CD4-positive, alpha-beta memory T cell (primary cell): ENCODE measurements around the gene CAP1. TPM values are rescaled to one million over a fixed set of nuclear protein-coding genes. Genes with fewer than 3 reads are reported as not detected.

Experiments
- CTCF ChIA-PET: fragments of 350-600 bp; sonication (Branson Sonifier 250); formaldehyde crosslinking; loops from one replicate; lab custom pipeline; 2021; ENCODE audit warnings: inconsistent platforms; ENCODE audit not compliant: partially characterized antibody; lab: Charles Lee
- POLR2A ChIA-PET: fragments of 350-600 bp; sonication (Branson Sonifier 250); formaldehyde crosslinking; loops from one replicate; lab custom pipeline; 2021; ENCODE audit not compliant: partially characterized antibody; lab: Charles Lee
- DNase-seq, 5 donors: peaks; one replicate each; pipeline versions ENCODE4 v3.0.0 to v3.0.0-alpha.2; 2020 to 2022; ENCODE audit warnings: mixed read lengths in 1 of 5
- H3K27ac ChIP-seq: one replicate; pipeline ENCODE4 v1.7.0; 2013; ENCODE audit warnings: low read depth, low read length
- H3K27me3 ChIP-seq: 2 replicates; pipeline ENCODE4 v1.7.0; 2013; ENCODE audit warnings: mild to moderate bottlenecking, low read length, moderate library complexity; ENCODE audit not compliant: insufficient read depth
- H3K36me3 ChIP-seq: 2 replicates; pipeline ENCODE4 v1.7.0; 2013; ENCODE audit warnings: mild to moderate bottlenecking, low read length, moderate library complexity; ENCODE audit not compliant: insufficient read depth
- H3K4me1 ChIP-seq: 2 replicates; pipeline ENCODE4 v1.7.0; 2013; ENCODE audit warnings: mild to moderate bottlenecking, low read length, moderate library complexity; ENCODE audit not compliant: insufficient read depth
- H3K4me3 ChIP-seq, 2 donors: one replicate each; pipeline ENCODE4 v1.7.0; 2013; ENCODE audit warnings: low read length in 2 of 2, mild to moderate bottlenecking in 1 of 2
- H3K9me3 ChIP-seq, 2 donors: one replicate each; pipeline ENCODE4 v1.7.0; 2013; ENCODE audit warnings: low read length in 2 of 2, control low read depth in 1 of 2; ENCODE audit not compliant: control insufficient read depth in 1 of 2
- H3K27ac Mint-ChIP-seq, 7 donors: one replicate each; pipeline ENCODE4 v1.8.0; 2020 to 2021; ENCODE audit warnings: mixed read lengths in 7 of 7, mild to moderate bottlenecking in 6 of 7, inconsistent platforms in 3 of 7, moderate library complexity in 3 of 7
- H3K27me3 Mint-ChIP-seq, 2 donors: one replicate each; pipeline ENCODE4 v1.8.0; 2020 to 2021; ENCODE audit warnings: mixed read lengths in 2 of 2
- H3K36me3 Mint-ChIP-seq, 2 donors: one replicate each; pipeline ENCODE4 v1.8.0; 2020 to 2021; ENCODE audit warnings: mixed read lengths in 2 of 2, inconsistent platforms in 1 of 2, mild to moderate bottlenecking in 1 of 2
- H3K4me1 Mint-ChIP-seq, 4 donors: one replicate each; pipeline ENCODE4 v1.8.0; 2020 to 2021; ENCODE audit warnings: mixed read lengths in 4 of 4, mild to moderate bottlenecking in 1 of 4
- H3K4me3 Mint-ChIP-seq, 8 donors: one replicate each; pipeline ENCODE4 v1.8.0; 2020 to 2021; ENCODE audit warnings: mixed read lengths in 8 of 8, mild to moderate bottlenecking in 7 of 8, moderate library complexity in 6 of 8, inconsistent platforms in 3 of 8
- H3K9me3 Mint-ChIP-seq, 8 donors: one replicate each; pipeline ENCODE4 v1.8.0; 2020 to 2021; ENCODE audit warnings: mixed read lengths in 8 of 8, mild to moderate bottlenecking in 5 of 8, inconsistent platforms in 3 of 8, moderate library complexity in 1 of 8
- intact Hi-C: fragments of 100-400 bp; cut with micrococcal nuclease; formaldehyde crosslinking; loops from one replicate; pipeline ENCODE4 v1.15.1; 2023
- polyA plus RNA-seq, 2 donors: library from polyadenylated mRNA; unstranded; fragments of 300-500 nt; fragmentation: Illumina TruSeq; gene quantifications; one replicate each; pipeline ENCODE4 v1.2.3, GENCODE V29; 2021
- total RNA-seq, 2 experiments: library from RNA; stranded (reverse); gene quantifications; one replicate each; pipeline ENCODE4 v1.2.3, GENCODE V29; 2021

Gene CAP1
- total and polyA plus RNA-seq, 4 experiments from 2014 or later = 285 to 725 (median 467) TPM

DNA sequence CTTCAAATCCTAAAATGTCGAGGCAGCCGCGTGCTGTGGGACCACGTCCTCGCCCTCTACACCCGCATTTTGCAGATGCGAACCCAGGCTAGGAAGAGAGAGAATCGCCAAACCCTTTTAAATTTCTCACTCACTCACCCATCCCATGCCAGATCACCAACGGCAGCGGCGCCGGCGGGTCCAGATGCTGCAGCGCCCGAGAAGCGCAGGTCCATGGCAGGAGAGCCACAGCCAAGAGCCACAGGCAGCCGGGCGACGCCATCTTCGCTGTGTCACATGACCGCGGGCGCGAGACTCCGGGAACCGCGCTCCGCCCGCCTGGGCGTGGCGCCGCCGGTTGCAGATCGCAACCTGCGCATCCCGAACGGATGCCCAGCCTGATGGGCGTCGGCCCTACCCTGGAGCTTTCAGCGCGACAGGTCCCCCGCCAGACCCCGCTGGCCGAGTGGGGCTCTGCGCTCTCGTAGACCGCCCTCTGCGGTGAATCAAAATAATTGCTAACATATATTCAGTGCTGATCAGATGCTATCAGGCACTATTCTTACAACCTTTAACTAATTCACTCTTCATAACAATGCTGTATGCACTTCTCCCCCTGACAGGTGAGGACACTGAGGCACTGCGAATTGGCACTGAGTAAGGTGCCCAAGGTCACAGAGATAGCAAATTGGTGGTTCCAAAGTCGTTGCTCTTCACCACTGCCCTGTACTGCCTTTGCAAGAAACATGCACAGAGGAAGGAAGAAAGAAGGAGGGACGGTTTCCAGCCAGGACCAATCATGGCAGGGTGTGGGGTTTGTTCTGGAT, 56.7 kb downstream of the CAP1 start, which contains the start of gene PPT1:
TSS of gene PPT1 (minus strand) at position 276 of the 806 bp plus-strand sequence. CDS start at position 262, 14 bp downstream.
- peaks cover 33 to 40% (median 35%) of the 10 kb centered on the region in 4 donors for H3K4me1 Mint-ChIP-seq
- peaks cover 0 to 7% of the 10 kb centered on the region in 2 donors for H3K27me3 Mint-ChIP-seq
- Histone ChIP-seq H3K27me3 (no peaks in the 10 kb centered on the region), H3K9me3 (no peaks in the 10 kb centered on the region), H3K4me1 (peaks cover 19% of the 10 kb centered on the region), H3K27ac (peak within 1 kb of the TSS; percentile 47), H3K4me3 (peak within 1 kb of the TSS; percentile 81 to 91), H3K36me3 (no peaks in the 10 kb centered on the region)
- H3K4me3 Mint-ChIP-seq = peak within 1 kb of the TSS; percentile 90 to 99 (median 96)
- peaks cover 0 to 7% (median under 1%) of the 10 kb centered on the region in 8 donors for H3K9me3 Mint-ChIP-seq
- DNase-seq = peak; percentile 73 to 82 (median 79)
- ChIA-PET POLR2A (interaction anchor here (1.0 to 2.3 kb wide), 3 partner anchors 37 to 160 kb away, joined by 3 to 16 read pairs (median 3); partner anchors contain the start of gene CAP1), CTCF (interaction anchor here (1.0 to 2.1 kb wide), 2 partner anchors 18 kb away, joined by 3 to 9 read pairs; no protein-coding TSS in a partner anchor)
- H3K36me3 Mint-ChIP-seq = peaks cover 8 to 18% of the 10 kb centered on the region in 2 donors
- peak within 1 kb of the TSS; percentile 83 to 98 (median 97) for H3K27ac Mint-ChIP-seq
- intact Hi-C loops = loop anchor here (10.0 kb wide), 1 partner anchor 48 kb away; no protein-coding TSS in a partner anchor

DNA sequence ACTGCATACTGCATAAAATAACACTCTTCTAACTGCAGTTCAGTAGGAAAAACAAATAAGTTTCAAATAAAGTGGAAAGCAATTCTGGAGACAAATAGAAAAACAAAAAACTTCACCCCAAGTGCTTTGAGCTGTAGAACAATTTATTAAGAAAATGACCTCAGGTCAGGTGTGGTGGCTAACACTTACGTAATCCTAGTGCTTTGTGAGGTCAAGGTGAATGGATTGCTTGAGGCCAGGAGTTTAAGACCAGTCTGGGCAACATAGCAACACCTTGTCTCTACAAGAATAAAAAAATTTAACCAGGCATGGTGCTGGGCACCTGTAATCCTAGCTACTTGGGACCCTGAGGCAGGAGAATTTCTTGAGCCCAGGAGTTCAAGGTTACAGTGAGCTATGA, 61.5 kb downstream of the CAP1 start:
- no peak overlapping the region for H3K27ac Mint-ChIP-seq
- peaks cover 0 to 7% of the 10 kb centered on the region in 2 donors for H3K27me3 Mint-ChIP-seq
- intact Hi-C loops = no loop called here
- ChIA-PET CTCF (interaction anchor here (1.4 kb wide), 1 partner anchor 42 kb away, joined by 3 read pairs; no protein-coding TSS in a partner anchor), POLR2A (interaction anchor here (0.6 to 0.7 kb wide), 2 partner anchors 141 to 214 kb away, joined by 3 read pairs; no protein-coding TSS in a partner anchor)
- no peak for DNase-seq
- H3K9me3 Mint-ChIP-seq = peaks cover 0 to 17% (median 11%) of the 10 kb centered on the region in 8 donors
- H3K4me3 Mint-ChIP-seq = no peak overlapping the region
- Histone ChIP-seq H3K27ac (no peak overlapping the region), H3K9me3 (peaks cover 0 to 6% of the 10 kb centered on the region in 2 donors), H3K4me1 (peaks cover 6% of the 10 kb centered on the region), H3K4me3 (no peak overlapping the region), H3K36me3 (no peaks in the 10 kb centered on the region), H3K27me3 (no peaks in the 10 kb centered on the region)
- H3K4me1 Mint-ChIP-seq = peaks cover 4 to 8% (median 6%) of the 10 kb centered on the region in 4 donors
- H3K36me3 Mint-ChIP-seq = peaks cover under 1 to 3% of the 10 kb centered on the region in 2 donors

DNA sequence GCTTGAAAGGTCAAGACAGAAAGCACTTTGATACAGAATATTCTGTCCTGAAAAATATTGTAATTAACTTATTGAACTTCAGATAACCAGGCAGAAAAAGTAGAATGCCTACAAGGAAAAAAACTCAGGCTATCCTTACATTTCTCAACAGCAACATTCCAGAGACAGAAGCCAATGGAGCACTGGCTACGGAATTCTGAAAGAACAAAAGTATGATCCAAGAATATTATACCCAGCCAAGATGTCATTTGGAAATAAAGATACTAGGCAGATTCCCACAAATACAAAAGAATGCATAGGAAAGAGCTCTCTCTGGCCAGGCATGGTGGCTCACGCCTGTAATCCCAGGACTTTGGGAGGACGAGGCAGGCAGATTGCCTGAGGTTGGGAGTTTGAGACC, 62.4 kb downstream of the CAP1 start:
- H3K27me3 ChIP-seq = no peaks in the 10 kb centered on the region
- H3K27ac Mint-ChIP-seq = no peak overlapping the region
- intact Hi-C loops = no loop called here
- H3K4me1 Mint-ChIP-seq = no peaks in the 10 kb centered on the region
- ChIA-PET CTCF (interaction anchor here (1.4 kb wide), 1 partner anchor 41 kb away, joined by 3 read pairs; no protein-coding TSS in a partner anchor), POLR2A (interaction anchor here (1.0 kb wide), 1 partner anchor 43 kb away, joined by 3 read pairs; no protein-coding TSS in a partner anchor)
- peaks cover 0 to 17% (median 10%) of the 10 kb centered on the region in 8 donors for H3K9me3 Mint-ChIP-seq
- H3K4me3 Mint-ChIP-seq = no peak overlapping the region
- no peaks in the 10 kb centered on the region for H3K36me3 ChIP-seq
- DNase-seq = no peak
- no peak overlapping the region for H3K4me3 ChIP-seq
- peaks cover 0 to 3% of the 10 kb centered on the region in 2 donors for H3K36me3 Mint-ChIP-seq
- peaks cover 4% of the 10 kb centered on the region in 2 donors for H3K27me3 Mint-ChIP-seq
- peaks cover 0 to 6% of the 10 kb centered on the region in 2 donors for H3K9me3 ChIP-seq
- H3K4me1 ChIP-seq = no peaks in the 10 kb centered on the region
- H3K27ac ChIP-seq = no peak overlapping the region

DNA sequence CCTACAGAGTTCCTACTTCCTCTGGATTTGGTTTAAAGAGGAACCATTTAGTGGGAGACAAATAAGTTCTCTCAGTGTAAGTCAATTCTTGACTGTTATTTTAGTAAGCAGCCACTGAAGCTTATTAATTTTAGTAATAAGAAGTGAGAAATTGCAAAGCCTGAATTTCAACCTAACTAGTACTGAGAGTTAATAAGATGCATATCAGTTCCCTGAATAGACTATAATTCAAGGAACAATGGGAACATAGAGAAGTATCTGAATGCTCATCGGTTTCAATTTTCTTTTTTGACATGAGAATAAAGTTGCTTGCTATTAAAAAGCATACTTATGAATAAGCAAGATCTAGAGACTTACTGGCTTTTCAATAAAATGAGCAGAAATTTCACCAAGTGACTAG, 64.5 kb downstream of the CAP1 start:
- CTCF ChIA-PET = no interaction called here
- Mint-ChIP-seq H3K9me3 (peaks cover 2 to 32% (median 23%) of the 10 kb centered on the region in 8 donors), H3K27ac (peak overlapping the region in 1 of 7 donors; percentile 6), H3K36me3 (peaks cover 5 to 14% of the 10 kb centered on the region in 2 donors), H3K27me3 (peaks cover 12 to 14% of the 10 kb centered on the region in 2 donors), H3K4me3 (no peak overlapping the region), H3K4me1 (no peaks in the 10 kb centered on the region)
- Histone ChIP-seq H3K4me1 (no peaks in the 10 kb centered on the region), H3K36me3 (no peaks in the 10 kb centered on the region), H3K4me3 (no peak overlapping the region), H3K27me3 (no peaks in the 10 kb centered on the region), H3K27ac (no peak overlapping the region), H3K9me3 (peaks cover 0 to 6% of the 10 kb centered on the region in 2 donors)
- POLR2A ChIA-PET = no interaction called here
- intact Hi-C loops = no loop called here
- DNase-seq = no peak

DNA sequence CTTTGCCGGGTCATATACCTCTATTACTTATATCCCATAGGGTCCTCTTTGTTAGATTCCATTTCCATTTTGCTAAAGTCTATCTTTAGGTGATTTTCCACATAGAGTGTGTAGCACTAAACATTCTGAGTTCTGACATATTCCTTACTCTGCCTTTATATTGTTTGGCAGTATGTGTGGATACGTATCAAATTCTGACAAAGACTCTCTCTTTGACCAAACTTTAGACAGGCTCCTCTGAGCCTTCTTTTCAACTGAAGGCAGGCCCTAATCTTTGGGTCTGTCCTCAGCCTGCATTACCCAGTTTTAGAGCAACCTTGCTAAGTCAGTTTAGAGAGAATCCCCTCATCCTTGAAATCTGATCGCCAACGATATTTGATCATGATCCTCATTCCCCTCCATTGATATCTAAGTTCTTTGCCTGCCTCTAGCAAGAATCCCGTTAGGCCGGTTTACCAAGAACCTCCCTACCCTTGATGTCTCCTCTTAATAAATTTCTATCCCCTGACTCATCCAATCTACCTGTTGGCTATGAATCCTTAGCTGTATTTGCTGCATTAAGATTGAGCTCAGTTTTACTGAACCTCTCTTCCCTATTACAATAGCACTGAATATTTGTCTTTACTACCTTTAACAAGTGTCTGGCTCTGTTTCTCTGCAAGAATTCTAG, 66.9 kb downstream of the CAP1 start:
- intact Hi-C loops = no loop called here
- peaks cover 16 to 20% of the 10 kb centered on the region in 2 donors for H3K36me3 Mint-ChIP-seq
- DNase-seq = no peak
- H3K9me3 ChIP-seq = peaks cover 0 to 10% of the 10 kb centered on the region in 2 donors
- no peaks in the 10 kb centered on the region for H3K36me3 ChIP-seq
- ChIA-PET CTCF (interaction anchor here (1.3 kb wide), 1 partner anchor 45 kb away, joined by 3 read pairs; no protein-coding TSS in a partner anchor), POLR2A (no interaction called here)
- no peak overlapping the region for H3K4me3 Mint-ChIP-seq
- no peaks in the 10 kb centered on the region for H3K4me1 Mint-ChIP-seq
- no peak overlapping the region for H3K27ac Mint-ChIP-seq
- no peak overlapping the region for H3K4me3 ChIP-seq
- H3K27me3 Mint-ChIP-seq = peaks cover 26 to 31% of the 10 kb centered on the region in 2 donors
- H3K27me3 ChIP-seq = no peaks in the 10 kb centered on the region
- no peaks in the 10 kb centered on the region for H3K4me1 ChIP-seq
- peaks cover 2 to 47% (median 37%) of the 10 kb centered on the region in 8 donors for H3K9me3 Mint-ChIP-seq
- no peak overlapping the region for H3K27ac ChIP-seq

DNA sequence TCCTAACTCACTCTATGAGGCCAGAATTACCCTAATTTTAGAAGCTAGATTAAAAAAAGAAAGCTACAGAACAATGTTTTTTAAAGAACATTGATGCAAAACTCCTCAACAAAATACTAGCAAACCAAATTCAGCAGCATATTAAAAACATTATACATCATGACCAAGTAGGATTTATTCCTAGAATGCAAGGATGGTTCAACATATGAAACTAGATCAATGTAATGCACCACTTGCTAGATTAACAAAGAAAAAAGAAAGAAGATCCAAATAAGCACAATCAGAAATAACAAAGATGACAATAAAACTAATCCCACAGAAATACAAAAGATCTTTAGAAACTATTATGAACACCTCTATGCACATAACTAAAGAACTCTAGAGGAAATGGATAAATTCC, 69.9 kb downstream of the CAP1 start:
- Histone ChIP-seq H3K27me3 (no peaks in the 10 kb centered on the region), H3K4me1 (no peaks in the 10 kb centered on the region), H3K9me3 (peaks cover 0 to 4% of the 10 kb centered on the region in 2 donors), H3K27ac (no peak overlapping the region), H3K36me3 (no peaks in the 10 kb centered on the region), H3K4me3 (no peak overlapping the region)
- no peak for DNase-seq
- Mint-ChIP-seq H3K4me1 (no peaks in the 10 kb centered on the region), H3K9me3 (peaks cover 0 to 50% (median 31%) of the 10 kb centered on the region in 8 donors), H3K27ac (no peak overlapping the region), H3K27me3 (peaks cover 35 to 37% of the 10 kb centered on the region in 2 donors), H3K36me3 (peaks cover 17% of the 10 kb centered on the region in 2 donors), H3K4me3 (peak overlapping the region in 1 of 8 donors; percentile 24)
- intact Hi-C loops = no loop called here
- POLR2A ChIA-PET = no interaction called here
- CTCF ChIA-PET = no interaction called here
